ENCODE measurements around the gene TFPT. TPM values are rescaled to one million over a fixed set of nuclear protein-coding genes. Genes with fewer than 3 reads are reported as not detected.

TFPT gene
- total and polyA plus RNA-seq, 2 experiments from 2014 or later: 14.7 to 25.9 TPM

DNA sequence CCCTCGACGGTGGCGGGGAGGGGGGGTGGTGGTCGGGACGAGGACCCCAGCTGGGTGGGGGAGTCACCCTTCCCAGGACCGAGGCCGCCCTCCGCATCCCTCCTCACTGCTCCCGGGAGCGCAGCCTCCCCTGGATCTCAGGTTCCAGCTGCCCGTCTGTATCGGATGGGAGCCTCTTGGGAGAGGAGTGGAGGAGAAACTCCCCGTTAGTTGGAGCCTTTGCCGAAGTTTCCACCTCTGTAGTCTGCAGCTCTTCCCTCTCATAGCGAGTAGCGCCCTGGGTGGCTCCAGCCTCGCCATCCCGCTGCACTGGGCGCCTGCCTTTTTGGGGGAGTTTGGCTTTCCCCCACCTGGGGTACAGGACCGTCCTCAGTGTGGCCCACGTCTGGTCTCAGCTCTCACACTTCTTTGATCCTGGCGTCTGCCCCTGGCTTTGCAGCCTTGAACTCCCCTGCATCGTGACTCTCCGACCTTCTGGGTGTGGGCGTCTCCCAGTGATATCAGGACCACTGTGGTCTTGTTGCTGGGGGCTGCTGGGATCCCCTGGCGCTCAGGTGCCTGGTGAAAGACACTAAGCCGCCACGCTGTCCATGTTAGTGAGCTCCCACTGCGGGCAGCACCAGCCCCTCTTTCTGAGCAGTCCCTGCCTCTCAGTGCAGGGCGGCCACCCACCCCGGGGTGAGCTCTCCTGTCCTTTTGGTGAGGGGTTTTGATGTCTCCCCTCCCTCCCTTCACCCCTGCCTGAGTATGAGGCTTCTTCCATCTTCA lies 23.2 kb upstream of the TFPT start:
- Histone ChIP-seq H3K27ac (no peak overlapping the region), H3K9me2 (replicated peaks; ENCODE audit: insufficient read depth) (no peaks in the 10 kb centered on the region), H3K27me3 (no peaks in the 10 kb centered on the region), H3K4me1 (ENCODE audit: insufficient read depth) (peaks cover 11% of the 10 kb centered on the region), H3K9me3 (ENCODE audit: low read depth) (no peaks in the 10 kb centered on the region), H4K20me1 (ENCODE audit: insufficient read depth, poor library complexity, severe bottlenecking) (peaks cover 53% of the 10 kb centered on the region), H3K79me2 (peaks cover 51% of the 10 kb centered on the region), H3K36me3 (replicated peaks; ENCODE audit: insufficient read depth, low read depth) (peaks cover 4% of the 10 kb centered on the region), H2AFZ (no peak overlapping the region), H3K4me3 (peak overlapping the region; percentile 32), H3K4me2 (peak overlapping the region; percentile 94)
- 29% methylated on average over 30 of the region's 31 CpGs for WGBS (ENCODE audit: low lambda C conversion rate, missing lambda C conversion rate)
- no peak for TF ChIP-seq EZH2phosphoT487 (IDR thresholded peaks at IDR 0.05; ENCODE audit: low read depth, severe bottlenecking, unreplicated experiment)
- no peak for TF ChIP-seq EZH2 (IDR thresholded peaks at IDR 0.05; ENCODE audit: borderline replicate concordance)
- TF ChIP-seq, protein P1, sequence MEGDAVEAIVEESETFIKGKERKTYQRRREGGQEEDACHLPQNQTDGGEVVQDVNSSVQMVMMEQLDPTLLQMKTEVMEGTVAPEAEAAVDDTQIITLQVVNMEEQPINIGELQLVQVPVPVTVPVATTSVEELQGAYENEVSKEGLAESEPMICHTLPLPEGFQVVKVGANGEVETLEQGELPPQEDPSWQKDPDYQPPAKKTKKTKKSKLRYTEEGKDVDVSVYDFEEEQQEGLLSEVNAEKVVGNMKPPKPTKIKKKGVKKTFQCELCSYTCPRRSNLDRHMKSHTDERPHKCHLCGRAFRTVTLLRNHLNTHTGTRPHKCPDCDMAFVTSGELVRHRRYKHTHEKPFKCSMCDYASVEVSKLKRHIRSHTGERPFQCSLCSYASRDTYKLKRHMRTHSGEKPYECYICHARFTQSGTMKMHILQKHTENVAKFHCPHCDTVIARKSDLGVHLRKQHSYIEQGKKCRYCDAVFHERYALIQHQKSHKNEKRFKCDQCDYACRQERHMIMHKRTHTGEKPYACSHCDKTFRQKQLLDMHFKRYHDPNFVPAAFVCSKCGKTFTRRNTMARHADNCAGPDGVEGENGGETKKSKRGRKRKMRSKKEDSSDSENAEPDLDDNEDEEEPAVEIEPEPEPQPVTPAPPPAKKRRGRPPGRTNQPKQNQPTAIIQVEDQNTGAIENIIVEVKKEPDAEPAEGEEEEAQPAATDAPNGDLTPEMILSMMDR (IDR thresholded peaks at IDR 0.05; ENCODE audit: poor library complexity): no peak
- DNase-seq (ENCODE audit: low spot score): peak; percentile 28

DNA sequence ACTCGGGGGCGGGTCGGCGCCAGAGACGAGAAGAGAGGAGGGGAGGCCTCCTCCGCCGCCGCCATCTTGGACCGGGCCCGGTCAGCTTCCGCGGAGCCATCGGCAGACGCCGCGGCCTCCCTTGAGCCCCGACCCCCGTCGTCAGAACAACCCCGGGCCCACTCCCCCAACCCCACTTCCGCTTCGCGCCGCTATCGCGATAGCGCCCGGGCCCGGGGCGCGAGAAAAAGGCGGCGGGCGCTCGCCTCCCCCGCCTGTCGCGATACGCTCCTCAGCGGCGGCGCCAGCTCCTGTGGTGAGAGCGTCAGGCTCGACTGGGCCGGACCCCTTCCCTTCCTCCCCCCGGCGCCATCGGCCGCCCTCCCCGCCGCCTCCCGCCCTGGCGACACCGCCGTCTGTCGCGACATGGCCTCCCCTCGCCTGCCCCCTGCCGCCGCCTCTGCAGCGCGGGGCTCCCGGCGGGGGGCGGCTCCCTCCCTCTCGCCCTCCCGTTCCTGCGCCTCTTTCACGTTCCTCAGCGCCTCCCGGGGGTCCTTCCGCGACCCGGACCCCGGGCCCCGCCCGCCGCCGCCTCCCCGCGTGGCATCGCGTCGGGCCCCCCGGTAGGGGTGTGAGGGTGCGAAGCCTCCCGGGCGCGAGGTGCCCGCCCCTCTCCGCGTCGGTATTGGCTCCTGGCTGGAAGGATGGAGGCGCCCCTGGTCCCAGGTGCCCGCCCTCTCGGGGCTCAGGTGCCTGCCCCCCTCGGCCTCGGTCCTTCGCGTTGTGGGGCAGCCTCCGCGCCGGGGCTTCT lies 22.4 kb upstream of the TFPT start, which contains the start of gene CNOT3:
Gene CNOT3 (plus strand): TSS at position 64 of the 790 bp plus-strand sequence. CDS start 5,217 bp downstream, outside the sequence.
- Histone ChIP-seq H3K4me3 (peak within 1 kb of the TSS; percentile 32), H3K4me1 (ENCODE audit: insufficient read depth) (peaks cover 11% of the 10 kb centered on the region), H3K9me3 (ENCODE audit: low read depth) (no peaks in the 10 kb centered on the region), H3K27ac (peak within 1 kb of the TSS; percentile 76), H4K20me1 (ENCODE audit: insufficient read depth, poor library complexity, severe bottlenecking) (peaks cover 49% of the 10 kb centered on the region), H3K79me2 (peaks cover 51% of the 10 kb centered on the region), H3K36me3 (replicated peaks; ENCODE audit: insufficient read depth, low read depth) (no peaks in the 10 kb centered on the region), H2AFZ (peak within 1 kb of the TSS; percentile 21), H3K9me2 (replicated peaks; ENCODE audit: insufficient read depth) (no peaks in the 10 kb centered on the region), H3K27me3 (no peaks in the 10 kb centered on the region), H3K4me2 (peak within 1 kb of the TSS; percentile 94)
- DNase-seq (ENCODE audit: low spot score): peak; percentile 50
- 0% methylated on average over 1 of the region's 103 CpGs for WGBS (ENCODE audit: low lambda C conversion rate, missing lambda C conversion rate)
- TF ChIP-seq EZH2phosphoT487 (IDR thresholded peaks at IDR 0.05; ENCODE audit: low read depth, severe bottlenecking, unreplicated experiment): no peak
- TF ChIP-seq, protein P1 (IDR thresholded peaks at IDR 0.05; ENCODE audit: poor library complexity): peak; percentile 12

DNA sequence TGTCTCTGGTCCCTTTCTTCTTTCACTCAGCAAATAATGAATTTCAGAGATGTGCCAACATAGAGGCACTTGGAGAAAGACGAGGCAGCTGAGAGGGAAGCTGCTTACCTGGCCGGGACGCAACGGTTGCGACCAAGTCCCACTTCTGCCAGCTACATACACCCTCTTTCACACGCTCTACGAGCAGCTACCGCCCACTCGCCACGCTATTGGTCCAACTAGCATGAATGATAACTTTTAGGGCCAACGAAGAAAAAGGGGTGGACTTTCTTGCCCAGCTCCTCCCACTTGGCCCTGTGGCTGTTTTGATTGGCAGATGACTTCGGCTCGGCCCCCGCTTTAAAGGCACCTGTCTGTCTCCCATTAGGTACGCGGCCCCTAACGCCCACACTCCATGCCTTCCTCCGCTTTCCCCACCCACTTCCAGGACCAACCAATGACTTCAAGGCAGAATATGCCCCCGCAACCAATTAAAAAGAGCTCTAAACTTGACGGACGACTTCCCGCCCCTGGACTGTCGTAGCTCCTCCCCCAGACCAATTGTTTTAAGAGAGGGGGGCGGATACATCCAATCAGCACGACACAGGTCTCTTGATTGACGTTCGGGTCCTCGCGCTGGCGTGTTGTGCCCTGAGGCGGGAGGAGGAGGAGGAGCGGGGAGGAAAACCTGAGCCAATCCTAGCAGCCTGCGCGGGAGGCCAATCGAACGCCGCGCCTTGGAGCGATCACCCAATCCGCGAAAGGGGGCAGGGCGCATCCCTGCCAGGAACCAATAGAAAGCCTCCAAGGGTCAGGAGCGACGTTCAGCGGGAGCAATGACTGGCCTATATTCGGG lies 21.6 kb upstream of the TFPT start:
- Histone ChIP-seq H3K4me1 (ENCODE audit: insufficient read depth) (peaks cover 11% of the 10 kb centered on the region), H3K36me3 (replicated peaks; ENCODE audit: insufficient read depth, low read depth) (no peaks in the 10 kb centered on the region), H4K20me1 (ENCODE audit: insufficient read depth, poor library complexity, severe bottlenecking) (peaks cover 40% of the 10 kb centered on the region), H3K9me2 (replicated peaks; ENCODE audit: insufficient read depth) (no peaks in the 10 kb centered on the region), H3K79me2 (peaks cover 44% of the 10 kb centered on the region), H3K27me3 (no peaks in the 10 kb centered on the region), H3K27ac (peak overlapping the region; percentile 15), H3K4me2 (peak overlapping the region; percentile 81), H3K4me3 (peak overlapping the region; percentile 8), H3K9me3 (ENCODE audit: low read depth) (no peaks in the 10 kb centered on the region), H2AFZ (peak overlapping the region; percentile 21)
- WGBS (ENCODE audit: low lambda C conversion rate, missing lambda C conversion rate): under 1% methylated on average over 43 of the region's 46 CpGs
- DNase-seq (ENCODE audit: low spot score): peak; percentile 100
- TF ChIP-seq EZH2 (IDR thresholded peaks at IDR 0.05; ENCODE audit: borderline replicate concordance) (no peak), EZH2phosphoT487 (IDR thresholded peaks at IDR 0.05; ENCODE audit: low read depth, severe bottlenecking, unreplicated experiment) (no peak)
- TF ChIP-seq, protein P1 (IDR thresholded peaks at IDR 0.05; ENCODE audit: poor library complexity): no peak

All from hepatocyte (in vitro differentiated cells).